Thoracic aorta (tissue), 2 donors: ENCODE measurements around the gene ZNF197. TPM values are rescaled to one million over a fixed set of nuclear protein-coding genes. Genes with fewer than 3 reads are reported as not detected.
"Not testable (repeated sequence)": the region's sequence is repeated elsewhere in the genome, so short reads cannot be mapped to it uniquely, and the experiment has no call there.

Experiments
- ATAC-seq: fragments of 150-250 bp; one replicate; pipeline ENCODE4 v1.8.0; 2017; ENCODE audit warnings: low read depth; ENCODE audit not compliant: insufficient number of reproducible peaks, low FRiP score
- DNase-seq: peaks from one replicate; pipeline ENCODE4 v3.0.0-alpha.2; 2020; ENCODE audit warnings: low spot score
- H3K27ac ChIP-seq, 2 donors: fragments of 200-600 bp; sonication (generic); 1 replicate in 1 of 2; 2 replicates in 1 of 2; pipeline ENCODE4 v1.5.1; 2016; ENCODE audit warnings: mild to moderate bottlenecking in 2 of 2, moderate library complexity in 2 of 2
- H3K27me3 ChIP-seq: fragments of 200-600 bp; sonication (generic); replicated peaks from 2 replicates; pipeline ENCODE4 v1.6.0; 2016; ENCODE audit warnings: mild to moderate bottlenecking; ENCODE audit not compliant: insufficient read depth
- H3K36me3 ChIP-seq: fragments of 200-600 bp; sonication (generic); one replicate; pipeline ENCODE4 v1.5.1; 2016
- H3K4me1 ChIP-seq, 2 donors: fragments of 200-600 bp; sonication (generic); 1 replicate in 1 of 2; 2 replicates in 1 of 2; pipeline versions ENCODE4 v1.5.1 to v1.6.0; 2016; ENCODE audit warnings: low read depth in 2 of 2, mild to moderate bottlenecking in 1 of 2; ENCODE audit not compliant: control insufficient read depth in 1 of 2
- H3K4me3 ChIP-seq: fragments of 200-600 bp; sonication (generic); 2 replicates; pipeline ENCODE4 v1.5.1; 2016; ENCODE audit warnings: mild to moderate bottlenecking
- H3K9me3 ChIP-seq: fragments of 200-600 bp; sonication (generic); 2 replicates; pipeline ENCODE4 v1.5.1; 2016
- CTCF ChIP-seq: fragments of 200-600 bp; sonication (generic); IDR thresholded peaks from one replicate; pipeline ENCODE4 v1.5.1; 2019; ENCODE audit warnings: antibody characterized with exemption
- total RNA-seq, 2 donors: library from RNA; depleted of rRNA; stranded (reverse); fragments of >200 nt; gene quantifications; one replicate each; pipeline versions ENCODE4 v1.1.0 to v1.2.3, GENCODE V29; 2016

ZNF197 gene
- total RNA-seq, 2 donors from 2014 or later: 9.6 to 20.0 TPM

GRCh38 chr3:44665173-44665572 lies 40.3 kb downstream of the ZNF197 start:
- Histone ChIP-seq H3K4me3 (no peak overlapping the region), H3K27ac (no peak overlapping the region), H3K4me1 (no peaks in the 10 kb centered on the region), H3K27me3 (no peaks in the 10 kb centered on the region), H3K9me3 (peaks cover 3% of the 10 kb centered on the region), H3K36me3 (peaks cover 10% of the 10 kb centered on the region)
- no peak for ATAC-seq
- TF ChIP-seq CTCF: no peak
- DNase-seq: no peak

GRCh38 chr3:44666346-44666745 lies 41.5 kb downstream of the ZNF197 start:
- DNase-seq: no peak
- no peak overlapping the region for H3K27ac ChIP-seq
- TF ChIP-seq CTCF: no peak
- no peaks in the 10 kb centered on the region for H3K4me1 ChIP-seq
- H3K9me3 ChIP-seq: no peaks in the 10 kb centered on the region
- ATAC-seq: no peak
- no peaks in the 10 kb centered on the region for H3K27me3 ChIP-seq
- peaks cover 2% of the 10 kb centered on the region for H3K36me3 ChIP-seq
- no peak overlapping the region for H3K4me3 ChIP-seq

GRCh38 chr3:44669760-44670159 lies 44.9 kb downstream of the ZNF197 start:
- no peak overlapping the region for H3K27ac ChIP-seq
- no peaks in the 10 kb centered on the region for H3K36me3 ChIP-seq
- no peak for TF ChIP-seq CTCF
- no peak overlapping the region for H3K4me3 ChIP-seq
- DNase-seq (no peak), ATAC-seq (no peak)
- H3K27me3 ChIP-seq: no peaks in the 10 kb centered on the region
- H3K9me3 ChIP-seq: no peaks in the 10 kb centered on the region
- H3K4me1 ChIP-seq: no peaks in the 10 kb centered on the region

- not testable (repeated sequence) for DNase-seq, H3K9me3 ChIP-seq, ATAC-seq
Observed at GRCh38 chr3:44673466-44673865, 48.6 kb downstream of the ZNF197 start.

GRCh38 chr3:44674211-44674610 lies 49.4 kb downstream of the ZNF197 start:
- no peak for ATAC-seq
- Histone ChIP-seq H3K27ac (no peak overlapping the region), H3K4me1 (no peaks in the 10 kb centered on the region), H3K4me3 (no peak overlapping the region), H3K9me3 (peaks cover 6% of the 10 kb centered on the region), H3K27me3 (no peaks in the 10 kb centered on the region), H3K36me3 (no peaks in the 10 kb centered on the region)
- no peak for DNase-seq
- TF ChIP-seq CTCF: no peak

More at GRCh38 chr3:44673466-44673865, 48.6 kb downstream of the ZNF197 start:
- not testable (repeated sequence) for H3K4me1 ChIP-seq, H3K4me3 ChIP-seq, H3K27ac ChIP-seq, H3K36me3 ChIP-seq, H3K27me3 ChIP-seq

- H3K27ac ChIP-seq: no peak overlapping the region
- no peak for ATAC-seq
- H3K9me3 ChIP-seq: peaks cover 22% of the 10 kb centered on the region
- no peaks in the 10 kb centered on the region for H3K27me3 ChIP-seq
- no peak for TF ChIP-seq CTCF
- no peak for DNase-seq
- H3K4me3 ChIP-seq: no peak overlapping the region
- peaks cover 6% of the 10 kb centered on the region for H3K36me3 ChIP-seq
- H3K4me1 ChIP-seq: no peaks in the 10 kb centered on the region
Observed at GRCh38 chr3:44678480-44679116, 53.8 kb downstream of the ZNF197 start.
